ENCODE measurements around the gene AP5Z1.

The AP5Z1 gene

DNA sequence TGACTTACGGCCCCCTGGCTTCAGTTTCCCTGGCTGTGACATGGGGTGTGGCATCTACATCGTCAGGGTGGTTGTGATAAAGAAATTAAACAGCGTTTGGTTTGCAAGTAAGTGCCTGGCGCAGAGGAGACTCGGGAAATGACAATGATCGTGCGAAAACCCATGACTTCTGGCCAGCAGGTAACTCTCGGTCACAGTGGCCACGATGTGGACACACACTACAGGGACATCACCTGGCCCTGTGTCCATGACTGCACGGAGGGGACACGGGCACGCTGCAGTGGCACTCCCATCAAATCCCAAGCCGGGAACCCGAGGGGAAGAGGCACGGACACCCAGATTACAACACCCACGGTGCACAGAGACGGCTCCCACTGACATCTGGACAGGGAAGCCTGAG is 57.8 kb downstream of the AP5Z1 start:
- Histone ChIP-seq H3K27me3 (ENCODE audit: insufficient read depth, low read length, poor library complexity) (no peaks in the 10 kb centered on the region), H3K4me3 (ENCODE audit: low read depth in 1 of 2, low read length in 2 of 2) (no peak overlapping the region), H3K4me1 (ENCODE audit: insufficient read depth, low read length) (no peaks in the 10 kb centered on the region), H3K79me2 (ENCODE audit: insufficient read depth, low read length) (no peaks in the 10 kb centered on the region), H3K9ac (ENCODE audit: low read depth, low read length) (no peak overlapping the region), H3K9me3 (ENCODE audit: insufficient read depth, low read length, severe bottlenecking) (no peaks in the 10 kb centered on the region), H4K20me1 (ENCODE audit: insufficient read depth, low read length) (no peaks in the 10 kb centered on the region; the same call in 1 of the 2 replicates), H3K27ac (ENCODE audit: low read length) (no peak overlapping the region), H2AFZ (ENCODE audit: low read depth, low read length) (no peak overlapping the region), H3K4me2 (ENCODE audit: insufficient read depth, low read length) (no peak overlapping the region), H3K36me3 (ENCODE audit: insufficient read depth, low read length) (no peaks in the 10 kb centered on the region)
- DNase-seq (no peak), ATAC-seq (ENCODE audit: insufficient read depth, low read depth) (no peak)
- TF ChIP-seq CTCF (IDR thresholded peaks at IDR 0.05; ENCODE audit: borderline replicate concordance, extremely low read depth, low read length, poor library complexity, severe bottlenecking) (no peak), EZH2 (IDR thresholded peaks at IDR 0.05; ENCODE audit: borderline replicate concordance, low read depth, low read length, severe bottlenecking) (no peak)

DNA sequence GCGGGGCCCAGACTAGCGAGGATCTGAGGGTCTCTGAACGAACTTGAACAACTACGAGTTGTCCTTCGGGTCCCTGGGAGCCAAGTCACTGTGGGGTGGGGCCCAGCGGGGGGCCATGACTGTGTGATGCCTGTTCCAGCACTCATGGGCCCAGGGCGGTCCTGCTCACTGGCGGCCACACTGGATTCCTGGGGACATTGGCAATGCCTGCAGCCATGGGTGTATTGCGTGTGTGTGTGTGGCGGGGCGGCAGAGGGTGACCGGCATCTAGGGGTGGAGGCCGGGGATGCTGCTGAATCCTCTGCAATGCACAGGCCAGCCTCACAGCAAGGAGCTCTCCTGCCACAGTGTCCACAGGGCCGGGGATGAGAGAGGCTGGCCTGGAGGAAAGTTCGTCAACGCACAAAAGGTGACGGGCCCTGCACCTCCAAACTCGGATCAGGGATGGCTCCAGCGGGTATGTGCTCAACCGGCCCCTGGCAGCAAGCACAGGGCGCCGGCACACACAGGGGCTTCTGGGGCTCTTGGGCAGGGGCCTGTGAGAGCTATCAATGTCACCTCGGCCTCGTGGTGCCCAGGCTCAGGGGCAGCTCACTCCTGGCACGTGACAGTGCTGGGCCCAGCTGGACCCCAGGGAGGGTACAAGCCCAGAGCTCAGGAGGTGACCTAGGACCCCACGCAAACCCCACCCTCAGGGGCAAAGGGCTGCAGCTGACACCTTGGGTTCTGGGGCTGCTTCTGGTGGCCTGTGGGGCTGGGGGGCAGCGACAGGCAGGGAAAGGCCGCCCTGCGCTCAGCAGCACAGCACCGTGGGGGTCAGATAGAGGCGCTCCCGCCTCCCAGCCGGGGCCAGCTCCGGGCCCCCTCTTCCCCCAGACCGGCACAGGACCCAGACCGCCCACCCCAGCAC is 58.5 kb downstream of the AP5Z1 start:
- H2AFZ ChIP-seq (ENCODE audit: low read depth, low read length) = no peak overlapping the region
- TF ChIP-seq EZH2 (IDR thresholded peaks at IDR 0.05; ENCODE audit: borderline replicate concordance, low read depth, low read length, severe bottlenecking) (no peak), CTCF (IDR thresholded peaks at IDR 0.05; ENCODE audit: borderline replicate concordance, extremely low read depth, low read length, poor library complexity, severe bottlenecking) (no peak)
- no peaks in the 10 kb centered on the region for H3K9me3 ChIP-seq (ENCODE audit: insufficient read depth, low read length, severe bottlenecking)
- no peak for ATAC-seq (ENCODE audit: insufficient read depth, low read depth)
- H3K4me3 ChIP-seq (ENCODE audit: low read depth in 1 of 2, low read length in 2 of 2) = no peak overlapping the region
- H3K4me1 ChIP-seq (ENCODE audit: insufficient read depth, low read length) = no peaks in the 10 kb centered on the region
- H3K36me3 ChIP-seq (ENCODE audit: insufficient read depth, low read length) = no peaks in the 10 kb centered on the region
- H3K27me3 ChIP-seq (ENCODE audit: insufficient read depth, low read length, poor library complexity) = no peaks in the 10 kb centered on the region
- H3K79me2 ChIP-seq (ENCODE audit: insufficient read depth, low read length) = no peaks in the 10 kb centered on the region
- H3K9ac ChIP-seq (ENCODE audit: low read depth, low read length) = no peak overlapping the region
- H4K20me1 ChIP-seq (ENCODE audit: insufficient read depth, low read length) = no peaks in the 10 kb centered on the region; the same call in none of the 2 replicates
- no peak for DNase-seq
- H3K4me2 ChIP-seq (ENCODE audit: insufficient read depth, low read length) = no peak overlapping the region
- H3K27ac ChIP-seq (ENCODE audit: low read length) = no peak overlapping the region

GRCh38 chr7:4834601-4835397 is 59.4 kb downstream of the AP5Z1 start:
- no peaks in the 10 kb centered on the region for H3K27me3 ChIP-seq (ENCODE audit: insufficient read depth, low read length, poor library complexity)
- no peak overlapping the region for H3K4me3 ChIP-seq (ENCODE audit: low read depth in 1 of 2, low read length in 2 of 2)
- H3K36me3 ChIP-seq (ENCODE audit: insufficient read depth, low read length) = no peaks in the 10 kb centered on the region
- H3K9me3 ChIP-seq (ENCODE audit: insufficient read depth, low read length, severe bottlenecking) = no peaks in the 10 kb centered on the region
- H3K79me2 ChIP-seq (ENCODE audit: insufficient read depth, low read length) = no peaks in the 10 kb centered on the region
- ATAC-seq (ENCODE audit: insufficient read depth, low read depth) (no peak), DNase-seq (no peak)
- H3K9ac ChIP-seq (ENCODE audit: low read depth, low read length) = no peak overlapping the region
- no peak overlapping the region for H3K4me2 ChIP-seq (ENCODE audit: insufficient read depth, low read length)
- no peaks in the 10 kb centered on the region for H3K4me1 ChIP-seq (ENCODE audit: insufficient read depth, low read length)
- H3K27ac ChIP-seq (ENCODE audit: low read length) = no peak overlapping the region
- H4K20me1 ChIP-seq (ENCODE audit: insufficient read depth, low read length) = no peaks in the 10 kb centered on the region; the same call in none of the 2 replicates
- no peak overlapping the region for H2AFZ ChIP-seq (ENCODE audit: low read depth, low read length)
- TF ChIP-seq CTCF (IDR thresholded peaks at IDR 0.05; ENCODE audit: borderline replicate concordance, extremely low read depth, low read length, poor library complexity, severe bottlenecking) (no peak), EZH2 (IDR thresholded peaks at IDR 0.05; ENCODE audit: borderline replicate concordance, low read depth, low read length, severe bottlenecking) (no peak)

Measured in DND-41 (cell line).